Measurements from ENCODE around the gene LRRC8E.
"Not testable (repeated sequence)": the region's sequence is repeated elsewhere in the genome, so short reads cannot be mapped to it uniquely, and the experiment has no call there.

LRRC8E gene

DNA sequence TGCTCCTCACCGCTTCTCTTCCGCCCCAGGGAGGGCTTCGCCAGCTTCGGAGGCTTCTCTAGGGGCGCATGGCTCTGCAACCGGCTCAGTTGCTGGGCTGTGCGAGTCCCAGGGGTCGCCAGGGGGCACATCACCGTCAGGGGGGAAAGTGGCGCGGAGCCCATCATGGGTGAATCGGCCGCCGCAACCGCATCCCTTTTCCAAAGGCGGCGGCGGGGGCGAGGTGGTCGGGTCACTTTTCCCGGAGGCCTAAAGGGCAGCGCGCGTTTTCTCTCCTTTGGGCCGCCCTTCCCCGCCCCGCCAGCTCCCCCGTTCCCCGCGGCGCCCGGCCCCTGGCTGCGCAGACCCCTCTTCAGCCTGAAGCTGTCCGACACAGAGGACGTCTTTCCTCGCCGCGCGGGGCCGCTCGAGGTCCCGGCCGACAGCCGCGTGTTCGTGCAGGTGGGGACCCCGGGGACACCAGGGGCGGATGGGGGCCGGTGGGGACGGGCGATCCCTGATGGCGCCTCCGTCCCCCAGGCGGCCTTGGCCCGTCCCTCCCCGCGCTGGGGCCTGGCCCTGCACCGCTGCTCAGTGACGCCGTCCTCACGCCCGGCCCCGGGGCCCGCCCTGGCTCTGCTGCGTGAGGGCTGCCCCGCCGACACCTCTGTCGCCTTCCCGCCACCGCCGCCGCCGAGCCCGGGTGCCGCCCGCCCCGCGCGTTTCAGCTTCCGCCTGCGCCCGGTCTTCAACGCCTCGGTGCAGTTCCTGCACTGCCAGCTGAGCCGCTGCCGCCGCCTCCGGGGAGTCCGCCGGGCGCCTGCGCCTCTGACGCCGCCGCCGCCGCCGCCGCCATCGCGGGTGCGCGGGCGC, 28.0 kb downstream of the LRRC8E start:
- peak overlapping the region; percentile 43 for H3K4me3 ChIP-seq (ENCODE audit: low read depth, low read length)
- no peak for TF ChIP-seq CTCF (IDR thresholded peaks at IDR 0.05; ENCODE audit: borderline replicate concordance, insufficient read depth, low read depth, low read length)

DNA sequence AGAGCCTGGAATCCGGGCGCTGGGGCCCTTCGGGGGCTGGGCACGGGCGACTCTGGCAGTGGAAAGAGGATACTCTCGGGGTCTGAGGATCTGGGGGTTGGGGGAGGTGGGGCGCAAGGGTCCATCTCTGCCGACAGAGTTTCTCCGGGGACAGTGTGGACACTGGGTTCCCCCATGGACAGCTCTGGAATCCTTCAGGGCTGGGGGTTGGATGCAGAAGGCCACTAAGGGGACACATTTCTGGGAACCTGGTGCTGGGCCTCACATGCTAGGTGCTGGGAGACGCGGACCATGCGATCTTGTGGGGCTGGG, 28.6 kb downstream of the LRRC8E start:
- no peak overlapping the region for H3K4me3 ChIP-seq (ENCODE audit: low read depth, low read length)
- TF ChIP-seq CTCF (IDR thresholded peaks at IDR 0.05; ENCODE audit: borderline replicate concordance, insufficient read depth, low read depth, low read length), result no peak

GRCh38 chr19:7917267-7918061, 29.2 kb downstream of the LRRC8E start:
- H3K4me3 ChIP-seq (ENCODE audit: low read depth, low read length), result no peak overlapping the region
- peak; percentile 80 for TF ChIP-seq CTCF (IDR thresholded peaks at IDR 0.05; ENCODE audit: borderline replicate concordance, insufficient read depth, low read depth, low read length)

- not testable (repeated sequence) for H3K4me3 ChIP-seq (ENCODE audit: low read depth, low read length)
Measured at GRCh38 chr19:7918062-7918614, 29.8 kb downstream of the LRRC8E start.

DNA sequence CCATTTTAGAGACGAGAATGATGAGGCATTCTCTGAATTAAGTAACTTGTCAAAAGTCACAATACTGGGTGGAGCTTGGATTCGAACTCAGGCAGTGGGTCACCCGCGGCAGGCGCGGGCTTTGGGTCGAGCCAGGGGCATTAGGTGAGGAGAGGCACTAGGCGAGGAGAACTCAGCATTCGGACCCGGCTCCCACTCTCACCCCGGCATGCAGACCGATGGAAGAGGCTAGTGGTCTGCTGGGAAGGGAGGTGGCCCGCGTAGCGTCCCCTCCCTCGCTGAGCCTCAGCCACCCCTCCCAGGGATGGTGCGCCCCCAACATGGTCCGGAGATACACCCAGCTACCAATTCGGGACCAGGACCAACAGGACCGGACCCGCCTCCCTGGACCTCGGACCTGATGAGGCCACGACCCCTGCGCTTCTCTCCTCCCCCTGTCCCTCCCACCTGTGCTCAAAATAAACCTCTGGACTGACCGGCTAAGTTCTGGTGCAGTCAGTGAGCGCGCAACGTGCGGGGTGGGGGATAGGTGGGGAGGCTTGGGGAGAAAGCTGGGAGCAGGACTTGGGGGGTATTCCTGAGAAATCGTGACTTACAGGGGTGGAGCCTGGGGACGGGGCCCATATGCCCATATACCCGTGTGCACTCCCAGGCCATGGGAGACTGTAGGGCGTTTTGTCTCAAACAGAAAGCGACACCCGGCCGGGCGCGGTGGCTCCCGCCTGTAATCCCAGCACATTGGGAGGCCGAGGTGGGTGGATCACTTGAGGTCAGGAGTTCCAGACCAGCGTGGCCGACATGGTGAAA, 30.5 kb downstream of the LRRC8E start:
- H3K4me3 ChIP-seq (ENCODE audit: low read depth, low read length), result no peak overlapping the region
- TF ChIP-seq CTCF (IDR thresholded peaks at IDR 0.05; ENCODE audit: borderline replicate concordance, insufficient read depth, low read depth, low read length), result no peak

DNA sequence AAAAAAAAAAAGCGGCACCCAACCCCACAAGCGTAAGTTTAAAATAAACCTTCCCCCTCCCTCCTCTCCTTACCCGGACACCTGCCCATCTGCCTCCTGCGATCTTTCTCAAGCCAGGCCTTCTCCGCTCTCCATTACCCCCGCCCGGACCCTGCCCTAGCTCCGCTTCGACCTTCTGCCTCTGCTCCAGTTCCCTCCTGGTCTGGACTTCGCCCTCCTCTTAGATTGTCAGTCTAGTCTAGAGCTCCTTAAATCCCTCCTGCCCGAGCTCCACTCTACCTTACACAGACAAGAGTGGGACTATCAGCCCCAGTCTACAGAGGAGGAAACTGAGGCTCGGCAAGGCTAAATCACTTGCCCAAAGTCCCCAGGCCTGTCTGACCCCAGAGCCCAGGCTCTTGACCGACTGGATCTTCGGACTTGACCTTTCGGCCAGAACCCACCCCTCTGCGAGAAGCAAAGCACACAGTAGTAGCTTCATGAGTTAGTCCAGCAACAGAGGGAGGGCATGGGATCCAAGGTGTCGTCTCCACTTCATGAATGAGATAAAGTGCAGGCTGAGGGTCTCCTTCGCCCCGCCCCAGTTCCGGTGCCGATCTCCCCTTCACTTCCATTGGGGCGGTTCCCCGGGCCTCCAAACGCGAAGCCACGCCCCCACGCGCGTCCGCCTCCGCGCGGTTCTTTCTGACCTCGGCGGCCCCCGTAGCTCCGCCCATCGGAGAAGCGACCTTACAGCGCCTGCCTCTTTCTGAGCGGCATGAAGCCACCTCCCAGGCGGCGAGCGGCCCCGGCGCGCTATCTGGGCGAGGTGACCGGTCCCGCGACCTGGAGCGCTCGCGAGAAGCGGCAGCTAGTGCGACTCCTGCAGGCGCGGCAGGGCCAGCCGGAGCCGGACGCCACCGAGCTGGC, 31.6 kb downstream of the LRRC8E start, which contains the start of gene SNAPC2:
TSS of gene SNAPC2 (plus strand) at position 729 of the 909 bp plus-strand sequence. CDS start at position 758, 29 bp downstream.
- H3K4me3 ChIP-seq (ENCODE audit: low read depth, low read length), result peak within 1 kb of the TSS; percentile 81
- TF ChIP-seq CTCF (IDR thresholded peaks at IDR 0.05; ENCODE audit: borderline replicate concordance, insufficient read depth, low read depth, low read length), result no peak
